NT2/D1 (cell line): ENCODE data around the gene POU5F2.

Experiments
- DNase-seq: peaks from one replicate; pipeline ENCODE4 v3.0.0-alpha.2; 2011; ENCODE audit warnings: low read depth, low spot score
- H3K27me3 ChIP-seq: 2 replicates; pipeline ENCODE4 v1.6.0; 2011; ENCODE audit warnings: mild to moderate bottlenecking; ENCODE audit not compliant: insufficient read length, insufficient read depth
- H3K36me3 ChIP-seq: 2 replicates; pipeline ENCODE4 v1.6.1; 2011; ENCODE audit warnings: mild to moderate bottlenecking, low read length, mixed read lengths; ENCODE audit not compliant: insufficient read depth, insufficient read length
- H3K4me1 ChIP-seq: 2 replicates; pipeline ENCODE4 v1.5.1; 2011; ENCODE audit not compliant: insufficient read depth, insufficient read length
- H3K4me3 ChIP-seq: 2 replicates; pipeline ENCODE4 v1.5.1; 2011; ENCODE audit warnings: low read depth; ENCODE audit not compliant: insufficient read length
- H3K9ac ChIP-seq: 2 replicates; pipeline ENCODE4 v1.6.0; 2011; ENCODE audit warnings: low read depth; ENCODE audit not compliant: insufficient read length
- H3K9me3 ChIP-seq: 2 replicates; pipeline ENCODE4 v1.5.1; 2011; ENCODE audit warnings: mild to moderate bottlenecking, low read length; ENCODE audit not compliant: insufficient read depth
- SUZ12 ChIP-seq: IDR thresholded peaks from 2 replicates; pipeline ENCODE4 v1.6.1; 2011; ENCODE audit not compliant: insufficient read length, insufficient read depth; ENCODE audit errors: extremely low read depth
- YY1 ChIP-seq: IDR thresholded peaks from 2 replicates; pipeline ENCODE4 v1.6.1; 2011; ENCODE audit not compliant: insufficient read length, insufficient read depth
- ZNF274 ChIP-seq: IDR thresholded peaks from 2 replicates; pipeline ENCODE4 v1.6.1; 2011; ENCODE audit warnings: mild to moderate bottlenecking, low read depth, low read length

POU5F2 gene

DNA sequence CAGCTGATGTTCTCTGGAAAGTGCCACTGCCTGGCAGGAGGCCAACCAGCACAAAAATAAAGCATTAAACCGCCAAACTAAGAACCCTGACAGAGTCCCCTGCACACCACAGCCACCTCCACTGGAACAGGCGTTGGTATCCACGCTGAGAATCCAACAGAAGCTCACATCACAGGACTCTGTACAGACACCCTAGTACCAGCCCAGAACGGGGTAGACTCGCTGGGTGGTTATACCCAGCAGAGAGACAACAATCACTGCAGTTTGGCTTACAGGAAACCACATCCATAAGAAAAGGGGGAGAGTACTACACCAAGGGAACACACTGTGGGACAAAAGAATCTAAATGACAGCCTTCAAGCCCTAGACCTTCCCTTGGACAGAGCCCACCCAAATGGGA is 15.0 kb upstream of the POU5F2 start:
- Histone ChIP-seq H3K9me3 (no peaks in the 10 kb centered on the region), H3K27me3 (no peaks in the 10 kb centered on the region), H3K4me1 (no peaks in the 10 kb centered on the region), H3K9ac (no peak overlapping the region), H3K36me3 (no peaks in the 10 kb centered on the region), H3K4me3 (no peak overlapping the region)
- TF ChIP-seq SUZ12 (no peak), ZNF274 (no peak), YY1 (no peak)
- no peak for DNase-seq

- no peaks in the 10 kb centered on the region for H3K36me3 ChIP-seq
- H3K9ac ChIP-seq: no peak overlapping the region
- no peak for TF ChIP-seq ZNF274
- no peak for TF ChIP-seq SUZ12
- TF ChIP-seq YY1: no peak
- DNase-seq: no peak
- H3K4me1 ChIP-seq: no peaks in the 10 kb centered on the region
- no peak overlapping the region for H3K4me3 ChIP-seq
- no peaks in the 10 kb centered on the region for H3K27me3 ChIP-seq
- no peaks in the 10 kb centered on the region for H3K9me3 ChIP-seq
Measured at GRCh38 chr5:93755716-93756115, 14.3 kb upstream of the POU5F2 start.

DNA sequence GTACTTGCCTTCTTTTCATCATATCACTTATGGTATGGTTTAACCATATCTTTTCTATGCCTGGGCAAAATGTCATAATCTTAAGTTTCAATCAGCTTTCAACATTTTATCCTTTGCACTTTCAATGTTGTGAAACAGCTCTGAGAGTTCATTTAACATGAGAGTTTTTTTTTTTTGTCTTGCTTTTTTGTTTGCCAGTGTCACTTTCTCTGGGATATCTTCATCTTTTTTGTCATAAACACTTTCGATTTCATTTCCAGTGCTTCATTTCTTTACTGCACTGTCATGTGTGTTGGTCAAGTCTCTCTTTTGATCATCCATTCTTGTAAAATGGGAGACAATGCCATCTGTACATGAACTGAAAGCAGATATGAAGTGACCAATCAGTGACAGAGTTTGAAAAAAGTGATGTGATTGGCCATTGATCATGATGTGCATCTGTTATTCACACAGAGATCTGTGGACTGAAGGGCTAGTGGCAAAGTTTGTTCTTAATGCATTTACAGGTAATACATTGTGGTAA is 7.5 kb upstream of the POU5F2 start:
- no peak for DNase-seq
- TF ChIP-seq ZNF274 (no peak), SUZ12 (no peak), YY1 (no peak)
- no peaks in the 10 kb centered on the region for H3K4me1 ChIP-seq
- H3K27me3 ChIP-seq: no peaks in the 10 kb centered on the region
- no peaks in the 10 kb centered on the region for H3K9me3 ChIP-seq
- no peak overlapping the region for H3K9ac ChIP-seq
- no peaks in the 10 kb centered on the region for H3K36me3 ChIP-seq
- H3K4me3 ChIP-seq: no peak overlapping the region

DNA sequence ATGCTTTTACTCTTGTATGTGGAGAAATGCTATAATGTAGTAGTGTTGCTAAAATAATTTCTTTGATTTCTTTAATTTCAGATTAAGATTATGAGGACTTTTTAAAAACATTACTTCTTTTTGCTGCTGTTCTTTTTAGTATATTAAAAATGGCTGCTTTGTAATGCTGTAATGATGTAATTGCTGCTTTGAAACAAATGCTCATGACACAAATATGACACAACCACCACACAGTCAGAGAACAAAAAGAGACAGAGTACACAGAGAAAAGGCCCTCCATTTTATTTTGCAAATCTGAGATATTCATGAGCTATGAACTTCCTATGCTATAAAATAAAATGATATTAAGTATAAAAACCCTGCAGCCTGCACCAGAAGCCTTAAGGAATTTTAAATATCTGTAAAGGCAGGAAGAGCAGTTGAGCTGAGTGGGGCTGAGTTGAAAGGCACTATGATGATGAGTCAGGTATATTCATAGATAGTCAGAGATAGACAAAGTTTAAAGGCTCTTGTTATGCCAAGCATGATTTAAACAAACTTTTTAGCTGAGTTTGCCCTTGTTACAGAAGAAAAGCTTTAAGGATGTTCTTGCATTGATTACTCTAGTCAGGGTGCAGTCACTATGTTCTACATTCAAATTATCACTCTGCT is 5.1 kb upstream of the POU5F2 start:
- no peak for TF ChIP-seq YY1
- no peak for TF ChIP-seq ZNF274
- TF ChIP-seq SUZ12: no peak
- Histone ChIP-seq H3K9ac (no peak overlapping the region), H3K36me3 (no peaks in the 10 kb centered on the region), H3K9me3 (no peaks in the 10 kb centered on the region), H3K4me1 (no peaks in the 10 kb centered on the region), H3K4me3 (no peak overlapping the region), H3K27me3 (no peaks in the 10 kb centered on the region)
- no peak for DNase-seq

GRCh38 chr5:93736284-93736683 is 5.1 kb downstream of the POU5F2 start:
- no peaks in the 10 kb centered on the region for H3K27me3 ChIP-seq
- H3K4me1 ChIP-seq: no peaks in the 10 kb centered on the region
- DNase-seq: no peak
- H3K9me3 ChIP-seq: no peaks in the 10 kb centered on the region
- H3K9ac ChIP-seq: no peak overlapping the region
- H3K4me3 ChIP-seq: no peak overlapping the region
- no peaks in the 10 kb centered on the region for H3K36me3 ChIP-seq
- TF ChIP-seq ZNF274: no peak
- TF ChIP-seq YY1: no peak
- TF ChIP-seq SUZ12: no peak

- TF ChIP-seq SUZ12 (no peak), ZNF274 (no peak), YY1 (no peak)
- Histone ChIP-seq H3K27me3 (no peaks in the 10 kb centered on the region), H3K9ac (no peak overlapping the region), H3K9me3 (no peaks in the 10 kb centered on the region), H3K4me1 (no peaks in the 10 kb centered on the region), H3K36me3 (no peaks in the 10 kb centered on the region), H3K4me3 (no peak overlapping the region)
- DNase-seq: no peak
Measured at GRCh38 chr5:93735378-93735777, 6.0 kb downstream of the POU5F2 start.

DNA sequence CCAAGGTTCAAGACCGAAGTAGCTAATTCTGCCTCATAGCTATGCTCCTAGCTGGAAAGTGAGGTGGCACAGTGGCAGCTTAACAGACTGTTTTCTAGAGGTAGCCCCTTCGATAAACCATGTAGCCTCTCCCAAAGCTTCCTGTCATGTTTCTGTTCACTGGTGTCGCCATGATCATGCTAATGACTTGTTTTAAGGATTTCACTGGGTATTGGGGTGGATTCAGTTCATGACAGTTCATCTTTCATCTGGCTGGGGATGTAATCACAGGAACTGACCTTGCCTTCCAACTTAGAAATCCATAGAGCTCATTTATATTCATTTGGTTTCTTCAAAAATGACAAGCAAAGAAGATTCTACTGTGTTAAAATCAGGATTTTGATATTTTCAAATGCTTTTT is 9.4 kb downstream of the POU5F2 start:
- no peak for DNase-seq
- Histone ChIP-seq H3K4me1 (no peaks in the 10 kb centered on the region), H3K4me3 (no peak overlapping the region), H3K9me3 (no peaks in the 10 kb centered on the region), H3K9ac (no peak overlapping the region), H3K27me3 (no peaks in the 10 kb centered on the region), H3K36me3 (no peaks in the 10 kb centered on the region)
- TF ChIP-seq ZNF274: no peak
- TF ChIP-seq YY1: no peak
- no peak for TF ChIP-seq SUZ12
